ENCODE results near the gene TESK2.

Gene TESK2

GRCh38 chr1:45375104-45376090, 115.6 kb downstream of the TESK2 start:
- DNase-seq (ENCODE audit: low read depth): peak; percentile 62

- no peak for DNase-seq (ENCODE audit: low read depth)
Measured at GRCh38 chr1:45373573-45373972, 117.4 kb downstream of the TESK2 start.

GRCh38 chr1:45370575-45370974, 120.4 kb downstream of the TESK2 start:
- DNase-seq (ENCODE audit: low read depth): no peak

GRCh38 chr1:45365051-45365450, 125.9 kb downstream of the TESK2 start:
- no peak for DNase-seq (ENCODE audit: low read depth)

- DNase-seq (ENCODE audit: low read depth): no peak
Measured at GRCh38 chr1:45364294-45364693, 126.7 kb downstream of the TESK2 start.

GRCh38 chr1:45360981-45361380, 130.0 kb downstream of the TESK2 start:
- peak; percentile 85 for DNase-seq (ENCODE audit: low read depth)

GRCh38 chr1:45359882-45360513, 131.0 kb downstream of the TESK2 start:
- DNase-seq (ENCODE audit: low read depth): peak; percentile 70

- no peak for DNase-seq (ENCODE audit: low read depth)
Measured at GRCh38 chr1:45356186-45356585, 134.8 kb downstream of the TESK2 start.

- DNase-seq (ENCODE audit: low read depth): no peak
Measured at GRCh38 chr1:45355683-45356082, 135.3 kb downstream of the TESK2 start.

GRCh38 chr1:45354838-45355237, 136.1 kb downstream of the TESK2 start:
- DNase-seq (ENCODE audit: low read depth): no peak

GRCh38 chr1:45353685-45354084, 137.3 kb downstream of the TESK2 start:
- DNase-seq (ENCODE audit: low read depth): no peak

- DNase-seq (ENCODE audit: low read depth): no peak
Measured at GRCh38 chr1:45351508-45351907, 139.5 kb downstream of the TESK2 start.

GRCh38 chr1:45348966-45349677, 141.8 kb downstream of the TESK2 start:
- DNase-seq (ENCODE audit: low read depth): peak; percentile 67

GRCh38 chr1:45348609-45348965, 142.4 kb downstream of the TESK2 start:
- DNase-seq (ENCODE audit: low read depth): no peak

- DNase-seq (ENCODE audit: low read depth): no peak
Measured at GRCh38 chr1:45348020-45348419, 142.9 kb downstream of the TESK2 start.

GRCh38 chr1:45346473-45346872, 144.5 kb downstream of the TESK2 start:
- no peak for DNase-seq (ENCODE audit: low read depth)

GRCh38 chr1:45345014-45345413, 145.9 kb downstream of the TESK2 start:
- DNase-seq (ENCODE audit: low read depth): no peak

- DNase-seq (ENCODE audit: low read depth): no peak
Measured at GRCh38 chr1:45344499-45344898, 146.5 kb downstream of the TESK2 start.

- DNase-seq (ENCODE audit: low read depth): no peak
Measured at GRCh38 chr1:45340816-45341466, 150.0 kb downstream of the TESK2 start.

GRCh38 chr1:45339789-45340558, 151.0 kb downstream of the TESK2 start, which contains the start of the genes MUTYH and TOE1:
Gene MUTYH (minus strand): TSS chr1:45340440. CDS start chr1:45334505, 5,935 bp downstream.
Gene TOE1 (plus strand): TSS chr1:45340170. CDS start chr1:45340253, 83 bp downstream.
- DNase-seq (ENCODE audit: low read depth): peak; percentile 90
